GM12878 (cell line): ENCODE data around the gene STX8. TPM values are rescaled to one million over a fixed set of nuclear protein-coding genes. Genes with fewer than 3 reads are reported as not detected.

Experiments
- ASH2L ChIP-seq: fragments of 300-600, 200-600 bp; sonication (generic); IDR thresholded peaks from 2 replicates; pipeline ENCODE4 v1.6.1; 2017; ENCODE audit warnings: low read depth, mild to moderate bottlenecking, borderline replicate concordance
- ATF7 ChIP-seq: fragments of 450-650 bp; IDR thresholded peaks from 2 replicates; pipeline ENCODE4 v1.6.1; 2016; ENCODE audit warnings: low read depth, mild to moderate bottlenecking
- CEBPB ChIP-seq, 2 experiments: fragments of 150-350 bp in 1 of 2; IDR thresholded peaks; 2 replicates each; pipeline ENCODE4 v1.6.1; 2012 to 2014; ENCODE audit warnings: low read depth in 2 of 2, low read length in 2 of 2, borderline replicate concordance in 1 of 2, inconsistent platforms in 1 of 2
- EP300 ChIP-seq, 2 experiments: fragments of 150-350 bp in 1 of 2; IDR thresholded peaks; 2 replicates each; pipeline ENCODE4 v1.6.1; 2011 to 2012; ENCODE audit warnings: low read depth in 2 of 2, low read length in 2 of 2, borderline replicate concordance in 1 of 2, improper control_type of control experiment in 1 of 2, inconsistent platforms in 1 of 2; ENCODE audit not compliant: control insufficient read depth in 1 of 2
- MXI1 ChIP-seq: fragments of 150-350 bp; IDR thresholded peaks from 2 replicates; pipeline ENCODE4 v1.6.1; 2011; ENCODE audit warnings: low read depth, mild to moderate bottlenecking, inconsistent platforms, low read length, improper control_type of control experiment
- NR2C1 ChIP-seq: fragments of 450-650 bp; IDR thresholded peaks from 2 replicates; pipeline ENCODE4 v1.6.1; 2017; ENCODE audit warnings: antibody characterized with exemption, mild to moderate bottlenecking, moderate library complexity
- POLR2AphosphoS2 ChIP-seq: IDR thresholded peaks from 2 replicates; pipeline ENCODE4 v1.6.1; 2011; ENCODE audit warnings: low read depth, mild to moderate bottlenecking, low read length, improper control_type of control experiment, moderate library complexity
- RAD51 ChIP-seq: fragments of 450-650 bp; IDR thresholded peaks from 2 replicates; pipeline ENCODE4 v1.6.1; 2016; ENCODE audit warnings: moderate library complexity, mild to moderate bottlenecking, inconsistent platforms
- RELA ChIP-seq: fragments of 450-650 bp; IDR thresholded peaks from 2 replicates; pipeline ENCODE4 v1.8.0; 2014; ENCODE audit warnings: borderline replicate concordance; ENCODE audit not compliant: partially characterized antibody
- TARDBP ChIP-seq: IDR thresholded peaks from 2 replicates; pipeline ENCODE4 v1.6.1; 2016; ENCODE audit warnings: borderline replicate concordance
- TBL1XR1 ChIP-seq: IDR thresholded peaks from 2 replicates; pipeline ENCODE4 v1.6.1; 2012; ENCODE audit warnings: low read depth, low read length, improper control_type of control experiment
- USF2 ChIP-seq: IDR thresholded peaks from 2 replicates; pipeline ENCODE4 v1.6.1; 2011; ENCODE audit warnings: low read depth, low read length, improper control_type of control experiment, borderline replicate concordance
- polyA plus RNA-seq, 11 experiments: library from polyadenylated mRNA; depleted of rRNA in 4 of 11; unstranded in 6 of 11; stranded (reverse) in 5 of 11; fragments of >200 nt; fragmentation: Nextera tagmentation in 4 of 11; fragmentation: Illumina TruSeq in 1 of 11; extraction: Ambion mirVana in 4 of 11; extraction: Trizol in 1 of 11; gene quantifications; 1 replicate in 1 of 11; 2 replicates in 10 of 11; pipeline versions ENCODE4 v1.2.1 to v1.2.3, GENCODE V29; 2011 to 2016; ENCODE audit warnings: inconsistent platforms in 2 of 11, missing spikeins in 2 of 11, low read depth in 1 of 11
- total RNA-seq, 4 experiments: library from RNA; depleted of rRNA in 3 of 4; stranded (reverse); fragments of >200 nt in 3 of 4; fragmentation: Illumina TruSeq in 1 of 4; extraction: Trizol in 1 of 4; gene quantifications; 2 replicates each; pipeline versions ENCODE4 v1.2.1 to v1.2.3, GENCODE V29; 2013 to 2021
- TF ChIP-seq, protein P1 (sequence below): IDR thresholded peaks from 2 replicates; pipeline ENCODE4 v1.6.1; 2012; ENCODE audit warnings: low read depth, low read length, improper control_type of control experiment
- TF ChIP-seq, protein P2 (sequence below): fragments of 450-650 bp; formaldehyde crosslinking; IDR thresholded peaks from 2 replicates; pipeline ENCODE4 v1.4.0; 2020; ENCODE audit warnings: mild to moderate bottlenecking, moderate library complexity
- TF ChIP-seq, protein P3 (sequence below): IDR thresholded peaks from 2 replicates; pipeline ENCODE4 v1.6.1; 2011; ENCODE audit warnings: borderline replicate concordance, low read depth, mild to moderate bottlenecking, moderate library complexity, mixed read lengths, low read length; ENCODE audit not compliant: insufficient read depth; ENCODE audit errors: extremely low read length
- TF ChIP-seq, protein P4 (sequence below): fragments of 450-650 bp; IDR thresholded peaks from 2 replicates; pipeline ENCODE4 v1.6.1; 2016; ENCODE audit warnings: mild to moderate bottlenecking
- TF ChIP-seq, protein P5 (sequence below): fragments of 450-650 bp; IDR thresholded peaks from 2 replicates; pipeline ENCODE4 v1.6.1; 2014; ENCODE audit warnings: mild to moderate bottlenecking

The STX8 gene
- total and polyA plus RNA-seq, 10 of the 15 experiments (the other 5 are each of a cell fraction or from before 2014, with no cell fraction given) = 47.9 to 151 (median 72.9) TPM

- no peak for TF ChIP-seq RELA
- TF ChIP-seq TBL1XR1 = peak; percentile 87
- TF ChIP-seq, protein P1, sequence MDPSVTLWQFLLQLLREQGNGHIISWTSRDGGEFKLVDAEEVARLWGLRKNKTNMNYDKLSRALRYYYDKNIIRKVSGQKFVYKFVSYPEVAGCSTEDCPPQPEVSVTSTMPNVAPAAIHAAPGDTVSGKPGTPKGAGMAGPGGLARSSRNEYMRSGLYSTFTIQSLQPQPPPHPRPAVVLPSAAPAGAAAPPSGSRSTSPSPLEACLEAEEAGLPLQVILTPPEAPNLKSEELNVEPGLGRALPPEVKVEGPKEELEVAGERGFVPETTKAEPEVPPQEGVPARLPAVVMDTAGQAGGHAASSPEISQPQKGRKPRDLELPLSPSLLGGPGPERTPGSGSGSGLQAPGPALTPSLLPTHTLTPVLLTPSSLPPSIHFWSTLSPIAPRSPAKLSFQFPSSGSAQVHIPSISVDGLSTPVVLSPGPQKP = no peak
- TF ChIP-seq EP300 (IDR thresholded peaks at IDR 0.05; ENCODE audit: borderline replicate concordance in 1 of 2, control insufficient read depth in 1 of 2, low read depth in 2 of 2, low read length in 2 of 2) = peak in 1 of 2 experiments; percentile 51; a peak in 1 of 4 replicates
- TF ChIP-seq, protein P2, sequence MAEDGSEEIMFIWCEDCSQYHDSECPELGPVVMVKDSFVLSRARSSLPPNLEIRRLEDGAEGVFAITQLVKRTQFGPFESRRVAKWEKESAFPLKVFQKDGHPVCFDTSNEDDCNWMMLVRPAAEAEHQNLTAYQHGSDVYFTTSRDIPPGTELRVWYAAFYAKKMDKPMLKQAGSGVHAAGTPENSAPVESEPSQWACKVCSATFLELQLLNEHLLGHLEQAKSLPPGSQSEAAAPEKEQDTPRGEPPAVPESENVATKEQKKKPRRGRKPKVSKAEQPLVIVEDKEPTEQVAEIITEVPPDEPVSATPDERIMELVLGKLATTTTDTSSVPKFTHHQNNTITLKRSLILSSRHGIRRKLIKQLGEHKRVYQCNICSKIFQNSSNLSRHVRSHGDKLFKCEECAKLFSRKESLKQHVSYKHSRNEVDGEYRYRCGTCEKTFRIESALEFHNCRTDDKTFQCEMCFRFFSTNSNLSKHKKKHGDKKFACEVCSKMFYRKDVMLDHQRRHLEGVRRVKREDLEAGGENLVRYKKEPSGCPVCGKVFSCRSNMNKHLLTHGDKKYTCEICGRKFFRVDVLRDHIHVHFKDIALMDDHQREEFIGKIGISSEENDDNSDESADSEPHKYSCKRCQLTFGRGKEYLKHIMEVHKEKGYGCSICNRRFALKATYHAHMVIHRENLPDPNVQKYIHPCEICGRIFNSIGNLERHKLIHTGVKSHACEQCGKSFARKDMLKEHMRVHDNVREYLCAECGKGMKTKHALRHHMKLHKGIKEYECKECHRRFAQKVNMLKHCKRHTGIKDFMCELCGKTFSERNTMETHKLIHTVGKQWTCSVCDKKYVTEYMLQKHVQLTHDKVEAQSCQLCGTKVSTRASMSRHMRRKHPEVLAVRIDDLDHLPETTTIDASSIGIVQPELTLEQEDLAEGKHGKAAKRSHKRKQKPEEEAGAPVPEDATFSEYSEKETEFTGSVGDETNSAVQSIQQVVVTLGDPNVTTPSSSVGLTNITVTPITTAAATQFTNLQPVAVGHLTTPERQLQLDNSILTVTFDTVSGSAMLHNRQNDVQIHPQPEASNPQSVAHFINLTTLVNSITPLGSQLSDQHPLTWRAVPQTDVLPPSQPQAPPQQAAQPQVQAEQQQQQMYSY = no peak
- no peak for TF ChIP-seq ASH2L
- TF ChIP-seq RAD51 = peak; percentile 80
- TF ChIP-seq POLR2AphosphoS2 = no peak
- TF ChIP-seq NR2C1 = no peak
- TF ChIP-seq, protein P3, sequence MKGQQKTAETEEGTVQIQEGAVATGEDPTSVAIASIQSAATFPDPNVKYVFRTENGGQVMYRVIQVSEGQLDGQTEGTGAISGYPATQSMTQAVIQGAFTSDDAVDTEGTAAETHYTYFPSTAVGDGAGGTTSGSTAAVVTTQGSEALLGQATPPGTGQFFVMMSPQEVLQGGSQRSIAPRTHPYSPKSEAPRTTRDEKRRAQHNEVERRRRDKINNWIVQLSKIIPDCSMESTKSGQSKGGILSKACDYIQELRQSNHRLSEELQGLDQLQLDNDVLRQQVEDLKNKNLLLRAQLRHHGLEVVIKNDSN = peak; percentile 12
- no peak for TF ChIP-seq TARDBP
- peak; percentile 42; the same call in 1 of the 2 replicates for TF ChIP-seq ATF7
- TF ChIP-seq USF2 = peak; percentile 27; the same call in 1 of the 2 replicates
- TF ChIP-seq, protein P4, sequence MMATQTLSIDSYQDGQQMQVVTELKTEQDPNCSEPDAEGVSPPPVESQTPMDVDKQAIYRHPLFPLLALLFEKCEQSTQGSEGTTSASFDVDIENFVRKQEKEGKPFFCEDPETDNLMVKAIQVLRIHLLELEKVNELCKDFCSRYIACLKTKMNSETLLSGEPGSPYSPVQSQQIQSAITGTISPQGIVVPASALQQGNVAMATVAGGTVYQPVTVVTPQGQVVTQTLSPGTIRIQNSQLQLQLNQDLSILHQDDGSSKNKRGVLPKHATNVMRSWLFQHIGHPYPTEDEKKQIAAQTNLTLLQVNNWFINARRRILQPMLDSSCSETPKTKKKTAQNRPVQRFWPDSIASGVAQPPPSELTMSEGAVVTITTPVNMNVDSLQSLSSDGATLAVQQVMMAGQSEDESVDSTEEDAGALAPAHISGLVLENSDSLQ = peak; percentile 24; the same call in 1 of the 2 replicates
- TF ChIP-seq CEBPB (IDR thresholded peaks at IDR 0.05; ENCODE audit: borderline replicate concordance in 1 of 2, low read depth in 2 of 2, low read length in 2 of 2) = peak in 1 of 2 experiments; percentile 55; a peak in 1 of 4 replicates
- TF ChIP-seq, protein P5, sequence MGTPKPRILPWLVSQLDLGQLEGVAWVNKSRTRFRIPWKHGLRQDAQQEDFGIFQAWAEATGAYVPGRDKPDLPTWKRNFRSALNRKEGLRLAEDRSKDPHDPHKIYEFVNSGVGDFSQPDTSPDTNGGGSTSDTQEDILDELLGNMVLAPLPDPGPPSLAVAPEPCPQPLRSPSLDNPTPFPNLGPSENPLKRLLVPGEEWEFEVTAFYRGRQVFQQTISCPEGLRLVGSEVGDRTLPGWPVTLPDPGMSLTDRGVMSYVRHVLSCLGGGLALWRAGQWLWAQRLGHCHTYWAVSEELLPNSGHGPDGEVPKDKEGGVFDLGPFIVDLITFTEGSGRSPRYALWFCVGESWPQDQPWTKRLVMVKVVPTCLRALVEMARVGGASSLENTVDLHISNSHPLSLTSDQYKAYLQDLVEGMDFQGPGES = no peak
- peak; percentile 80; the same call in 1 of the 2 replicates for TF ChIP-seq MXI1
Observed at GRCh38 chr17:9432134-9432885, 143.3 kb downstream of the STX8 start (continued).
